ENCODE measurements around the gene TXNDC17.

DNA sequence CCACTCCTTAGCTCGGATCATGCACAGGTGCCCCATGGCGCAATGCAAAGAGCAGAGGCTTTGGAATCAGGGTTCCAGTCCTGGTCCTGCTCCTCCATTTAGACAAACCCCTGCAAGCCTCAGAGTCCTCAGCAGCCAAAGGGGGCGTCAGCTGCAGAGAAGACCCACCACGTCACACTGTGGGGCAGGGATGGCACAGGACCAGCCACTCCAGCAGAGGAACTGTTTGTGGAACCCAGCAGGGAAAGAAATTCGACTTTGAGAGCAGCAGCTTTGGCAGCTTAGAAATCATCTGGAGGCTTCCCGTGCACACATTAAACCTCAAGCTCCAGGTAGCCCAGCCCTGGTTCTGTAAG lies 35.9 kb downstream of the TXNDC17 start:
- TF ChIP-seq, protein P1, sequence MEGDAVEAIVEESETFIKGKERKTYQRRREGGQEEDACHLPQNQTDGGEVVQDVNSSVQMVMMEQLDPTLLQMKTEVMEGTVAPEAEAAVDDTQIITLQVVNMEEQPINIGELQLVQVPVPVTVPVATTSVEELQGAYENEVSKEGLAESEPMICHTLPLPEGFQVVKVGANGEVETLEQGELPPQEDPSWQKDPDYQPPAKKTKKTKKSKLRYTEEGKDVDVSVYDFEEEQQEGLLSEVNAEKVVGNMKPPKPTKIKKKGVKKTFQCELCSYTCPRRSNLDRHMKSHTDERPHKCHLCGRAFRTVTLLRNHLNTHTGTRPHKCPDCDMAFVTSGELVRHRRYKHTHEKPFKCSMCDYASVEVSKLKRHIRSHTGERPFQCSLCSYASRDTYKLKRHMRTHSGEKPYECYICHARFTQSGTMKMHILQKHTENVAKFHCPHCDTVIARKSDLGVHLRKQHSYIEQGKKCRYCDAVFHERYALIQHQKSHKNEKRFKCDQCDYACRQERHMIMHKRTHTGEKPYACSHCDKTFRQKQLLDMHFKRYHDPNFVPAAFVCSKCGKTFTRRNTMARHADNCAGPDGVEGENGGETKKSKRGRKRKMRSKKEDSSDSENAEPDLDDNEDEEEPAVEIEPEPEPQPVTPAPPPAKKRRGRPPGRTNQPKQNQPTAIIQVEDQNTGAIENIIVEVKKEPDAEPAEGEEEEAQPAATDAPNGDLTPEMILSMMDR (IDR thresholded peaks at IDR 0.05): no peak
- no peak for TF ChIP-seq POLR2A (IDR thresholded peaks at IDR 0.05)

Data from testis (tissue), 2 donors.